GM04504 (cell line): ENCODE measurements around the gene PLSCR3.

Source experiments
- DNase-seq: peaks from one replicate; pipeline ENCODE4 v3.0.0-alpha.2; 2012; ENCODE audit warnings: low read depth

The PLSCR3 gene

GRCh38 chr17:7394452-7395191, at the start of gene PLSCR3:
Gene PLSCR3 (minus strand): TSS chr17:7394525. CDS start chr17:7394110, 415 bp downstream.
- DNase-seq = peak; percentile 70

DNA sequence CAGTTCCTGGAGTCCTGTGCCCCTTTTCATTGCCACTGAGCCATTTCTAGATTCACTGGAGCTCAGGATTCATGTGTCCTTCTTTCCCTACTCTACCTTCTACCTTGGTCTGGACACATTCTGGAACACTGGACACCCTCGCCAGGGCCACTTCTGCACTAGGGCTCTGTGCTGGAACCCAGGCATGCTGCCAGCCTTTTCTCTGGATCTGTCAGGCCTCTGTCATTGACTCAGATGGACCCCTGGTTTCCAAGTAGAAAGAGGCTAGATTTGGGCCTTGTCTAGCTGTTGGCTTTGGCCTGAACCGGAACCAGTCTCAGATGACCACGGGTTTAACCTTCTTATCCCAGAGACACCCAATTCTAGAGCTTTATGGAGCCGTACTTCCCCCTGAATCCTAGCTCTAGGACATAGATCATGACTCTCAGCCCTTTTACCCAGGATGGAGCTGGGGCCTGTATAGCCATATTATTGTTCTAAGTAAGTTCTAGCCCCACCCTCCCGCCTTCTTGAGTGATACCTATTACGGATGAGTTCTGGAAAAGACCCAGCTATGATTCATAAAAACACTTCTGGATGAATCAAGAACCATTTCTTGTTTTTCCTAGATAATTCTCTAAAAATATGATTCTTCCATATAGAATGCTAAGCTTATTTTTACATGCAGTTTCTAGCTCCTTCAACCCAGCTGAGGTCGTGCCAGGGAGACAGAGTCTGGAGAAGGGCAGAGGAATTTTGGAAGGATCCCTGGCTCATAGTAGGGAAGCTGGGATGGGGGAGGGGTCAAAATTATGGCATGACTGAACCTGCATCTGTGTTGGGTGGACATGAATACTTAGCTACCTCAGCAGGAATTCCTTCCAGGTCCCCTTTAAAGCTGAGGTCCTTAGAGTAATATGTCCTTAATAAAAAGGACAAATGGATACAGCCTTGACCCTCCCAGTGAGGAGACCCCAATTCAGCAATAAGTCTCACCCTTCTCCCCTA, 49.5 kb upstream of the PLSCR3 start:
- no peak for DNase-seq

DNA sequence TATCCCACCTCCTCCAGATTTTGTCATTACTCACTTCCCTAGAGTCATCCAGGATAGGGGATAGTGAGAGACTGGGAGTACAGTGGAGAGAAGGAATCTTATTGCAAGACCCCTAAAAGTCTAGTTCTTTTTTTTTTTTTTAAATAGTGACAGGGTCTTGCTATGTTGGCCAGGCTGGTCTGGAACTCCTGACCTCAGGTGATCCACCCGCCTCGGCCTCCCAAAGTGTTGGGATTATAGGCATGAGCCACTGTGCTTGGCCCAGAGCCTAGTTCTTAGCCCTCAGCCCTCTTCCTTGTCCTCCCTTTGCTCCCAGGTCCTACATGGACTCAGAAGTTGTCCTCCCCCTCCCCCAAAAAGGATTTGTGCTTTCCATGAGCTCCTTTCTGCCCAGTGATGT, 47.8 kb upstream of the PLSCR3 start:
- no peak for DNase-seq

DNA sequence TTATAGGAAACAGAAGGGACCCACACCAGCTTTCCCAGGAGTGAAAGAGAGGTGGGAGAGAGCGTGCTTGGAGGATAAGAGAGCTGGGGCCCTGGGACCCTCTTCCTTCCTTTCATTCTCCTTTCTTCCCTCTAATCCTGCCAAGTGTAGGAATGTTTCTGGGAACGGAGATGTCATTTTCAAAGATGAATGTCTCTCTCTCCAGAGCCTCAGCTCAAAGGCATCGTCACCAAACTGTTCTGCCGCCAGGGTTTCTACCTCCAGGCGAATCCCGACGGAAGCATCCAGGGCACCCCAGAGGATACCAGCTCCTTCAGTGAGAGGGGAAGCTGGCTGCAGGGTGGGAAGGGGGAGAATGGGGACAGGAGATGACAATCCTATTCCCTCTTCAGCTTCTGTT, 46.9 kb upstream of the PLSCR3 start:
- no peak for DNase-seq

DNA sequence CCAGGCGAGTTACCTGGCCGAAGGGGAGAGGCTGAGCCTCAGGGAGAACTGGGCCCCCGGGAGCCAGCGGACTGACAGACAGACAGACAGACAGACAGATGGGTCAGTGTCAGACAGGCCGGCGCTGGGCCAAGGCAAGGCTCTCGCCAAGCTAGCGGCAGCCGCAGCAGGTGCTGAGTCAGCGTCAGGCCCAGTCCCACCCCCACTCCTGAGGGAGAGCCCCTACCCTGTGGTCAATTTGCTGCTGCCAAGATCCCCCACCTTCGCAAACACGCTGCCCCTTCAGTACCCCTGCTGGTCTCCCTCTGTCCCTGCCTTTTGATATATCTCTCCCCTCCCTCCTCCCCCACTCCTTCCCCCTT, 46.5 kb upstream of the PLSCR3 start:
- no peak for DNase-seq

DNA sequence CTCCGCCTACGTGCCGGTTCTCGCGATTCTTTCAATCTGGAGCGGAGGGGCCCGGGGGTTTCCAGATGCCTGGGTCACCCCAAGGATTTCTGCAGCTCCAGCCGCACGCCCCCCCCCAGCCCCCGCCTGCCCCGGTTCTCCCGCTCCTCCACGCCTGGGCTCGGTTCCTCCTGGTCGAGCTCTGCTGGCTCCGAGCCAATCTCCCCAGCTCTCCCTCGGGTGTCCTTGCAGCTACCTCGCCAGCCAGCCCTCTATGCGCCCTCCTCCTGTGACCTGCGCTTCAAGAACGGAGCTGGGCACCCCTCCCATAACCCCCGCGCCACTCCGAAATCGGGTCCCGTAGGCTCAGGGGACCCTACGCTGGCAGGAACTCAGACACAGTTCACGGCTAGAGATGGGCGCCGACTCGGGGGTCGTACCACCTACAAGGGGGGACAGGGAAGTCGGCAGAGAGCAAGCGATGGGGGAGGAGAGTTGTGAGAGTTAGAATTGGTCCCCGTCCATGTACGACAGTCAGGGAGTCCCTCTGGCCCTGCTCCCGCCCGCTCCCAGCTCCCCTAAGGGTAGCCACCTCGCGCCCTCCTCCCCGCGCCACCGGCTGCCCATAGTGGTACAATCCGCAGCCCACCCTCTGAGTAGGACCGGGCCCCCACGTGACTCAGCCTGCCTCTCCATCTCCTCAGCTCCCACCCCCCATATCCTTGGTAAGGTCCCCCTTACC, 45.9 kb upstream of the PLSCR3 start:
- DNase-seq = no peak

DNA sequence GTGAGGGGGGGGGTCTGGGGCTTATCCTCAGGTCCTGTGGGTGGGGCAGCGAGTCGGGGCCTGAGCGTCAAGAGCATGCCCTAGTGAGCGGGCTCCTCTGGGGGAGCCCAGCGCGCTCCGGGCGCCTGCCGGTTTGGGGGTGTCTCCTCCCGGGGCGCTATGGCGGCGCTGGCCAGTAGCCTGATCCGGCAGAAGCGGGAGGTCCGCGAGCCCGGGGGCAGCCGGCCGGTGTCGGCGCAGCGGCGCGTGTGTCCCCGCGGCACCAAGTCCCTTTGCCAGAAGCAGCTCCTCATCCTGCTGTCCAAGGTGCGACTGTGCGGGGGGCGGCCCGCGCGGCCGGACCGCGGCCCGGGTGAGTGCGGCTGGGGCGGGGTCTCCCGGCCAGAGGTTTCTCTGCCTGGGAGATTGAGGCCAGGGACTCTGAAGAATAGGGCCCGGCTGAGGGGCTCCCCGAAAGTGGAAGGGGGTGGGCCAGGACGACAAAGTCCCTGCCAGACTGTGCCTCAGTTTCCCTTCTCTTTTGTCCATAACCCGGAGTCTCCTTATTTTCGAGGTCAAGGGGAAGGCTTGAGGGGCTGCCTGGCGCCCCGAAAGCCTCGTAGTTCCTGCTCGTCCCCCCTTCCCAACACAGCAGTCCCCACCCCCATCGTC, 45.3 kb upstream of the PLSCR3 start, which contains the start of gene FGF11:
TSS of gene FGF11 (plus strand) at position 51 of the 651 bp plus-strand sequence. CDS start at position 160, 109 bp downstream.
- DNase-seq = no peak

- DNase-seq = no peak
These were observed 44.5 kb upstream of the PLSCR3 start for GRCh38 chr17:7438656-7439460.

DNA sequence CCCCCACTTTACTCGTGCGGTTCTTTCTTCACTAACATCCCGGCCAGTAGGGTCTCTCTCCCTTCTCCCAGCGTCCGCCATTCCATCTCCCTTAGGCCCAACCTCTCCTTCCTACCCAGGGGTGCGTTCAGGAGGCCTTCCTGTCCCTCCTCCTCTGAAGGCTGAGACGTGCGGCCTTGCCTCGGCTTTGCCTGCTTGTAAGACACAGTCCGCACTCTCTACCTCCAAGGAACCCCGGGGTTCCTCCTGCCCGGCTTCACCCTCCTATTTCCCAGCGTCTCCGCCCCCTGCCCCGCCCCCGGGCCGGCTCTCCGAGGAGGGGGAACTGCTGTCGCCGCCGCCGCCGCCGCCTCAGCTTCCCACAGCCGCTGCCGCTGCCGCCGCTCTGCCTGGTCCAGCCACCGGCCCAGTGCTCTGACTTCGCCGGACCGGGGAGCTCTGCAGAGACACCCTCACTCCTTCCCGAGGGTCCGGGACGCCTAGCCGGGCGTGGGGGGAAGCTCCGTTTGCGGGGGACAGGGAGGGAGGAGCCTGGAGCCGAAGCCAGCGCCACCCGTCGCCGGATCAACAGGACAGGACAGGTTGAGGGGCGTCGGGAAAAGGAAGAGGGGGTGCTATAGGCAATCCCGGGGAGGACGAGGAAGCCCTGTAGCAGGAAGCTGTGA, 43.8 kb upstream of the PLSCR3 start:
- DNase-seq = no peak

- DNase-seq = no peak
These were observed 43.1 kb upstream of the PLSCR3 start for GRCh38 chr17:7437369-7437863.

- no peak for DNase-seq
These were observed 42.4 kb upstream of the PLSCR3 start for GRCh38 chr17:7436556-7437368.

GRCh38 chr17:7435676-7436555, 41.6 kb upstream of the PLSCR3 start:
- DNase-seq = no peak

DNA sequence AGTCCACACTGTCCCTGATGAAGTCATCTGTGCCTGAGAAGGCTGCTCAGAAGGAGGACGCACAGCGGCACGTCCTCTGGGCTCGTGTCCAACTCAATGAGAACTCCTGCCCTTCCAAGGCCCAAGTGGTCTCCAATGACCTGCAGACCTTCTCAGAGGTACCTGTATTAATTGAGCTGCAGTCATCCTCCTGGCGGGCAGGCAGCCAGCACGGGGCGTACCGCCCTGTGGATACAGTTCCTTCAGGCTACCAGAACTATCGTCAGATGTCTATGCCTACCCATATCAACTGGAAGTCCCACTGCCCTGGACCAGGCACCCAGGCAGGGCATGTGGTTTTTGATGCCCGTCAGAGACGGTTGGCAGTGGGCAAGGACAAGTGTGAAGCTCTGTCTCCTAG, 38.0 kb upstream of the PLSCR3 start:
- DNase-seq = no peak

GRCh38 chr17:7431231-7431630, 36.9 kb upstream of the PLSCR3 start:
- DNase-seq = no peak

- no peak for DNase-seq
These were observed 35.4 kb upstream of the PLSCR3 start for GRCh38 chr17:7429722-7430121.

DNA sequence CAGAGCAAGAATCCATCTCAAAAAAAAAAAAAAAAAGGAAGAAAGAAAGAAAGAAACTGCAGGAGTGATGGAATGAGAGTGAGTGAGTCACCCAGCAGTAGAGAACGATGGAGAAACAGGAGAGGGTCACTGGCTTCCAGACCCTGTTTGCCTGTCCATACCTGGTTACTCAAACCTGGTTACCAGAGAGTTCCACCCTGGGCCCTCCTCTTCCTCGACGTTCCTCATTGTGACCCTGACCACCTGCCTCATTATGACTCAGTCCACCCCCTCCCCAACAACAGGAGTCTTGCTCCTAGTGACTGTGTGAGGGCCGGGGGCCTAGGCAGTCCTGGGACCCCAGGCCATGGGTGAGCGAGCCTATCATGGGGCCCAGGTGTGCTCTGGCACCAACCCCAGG, 34.2 kb upstream of the PLSCR3 start, which contains the start of gene SPEM3:
TSS of gene SPEM3 (plus strand) at position 301 of the 400 bp plus-strand sequence. CDS start at position 347, 46 bp downstream.
- DNase-seq = no peak

DNA sequence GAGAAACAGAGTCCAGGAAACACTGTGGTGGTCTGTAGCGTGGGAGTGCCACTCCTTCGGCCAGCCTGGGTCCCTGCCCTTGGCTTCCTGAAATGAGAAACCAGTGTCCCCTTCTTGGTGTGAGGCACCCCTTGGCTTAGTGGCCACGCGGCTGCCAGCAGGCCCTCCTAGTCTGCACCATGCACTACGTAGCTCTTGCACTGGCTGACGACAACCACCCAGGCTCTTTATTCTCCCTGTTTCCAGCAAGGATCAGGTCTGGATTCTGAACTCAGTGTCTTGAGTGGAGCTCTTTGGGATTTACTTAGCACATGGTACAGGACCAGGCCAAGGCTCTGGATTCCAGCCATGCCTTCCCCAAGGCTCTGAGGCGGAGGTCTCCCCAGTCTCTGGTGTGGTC, 33.2 kb upstream of the PLSCR3 start:
- no peak for DNase-seq

- DNase-seq = no peak
These were observed 32.7 kb upstream of the PLSCR3 start for GRCh38 chr17:7426896-7427489.
